Measurements from ENCODE around the gene SPATA45. TPM values are rescaled to one million over a fixed set of nuclear protein-coding genes. Genes with fewer than 3 reads are reported as not detected.
A peak's percentile ranks its signal among the peaks of the same experiment; 100 is the strongest.

SPATA45 gene
- total and polyA plus RNA-seq, 2 experiments from 2014 or later: 2.9 TPM; not detected in 1

GRCh38 chr1:212860713-212861581 lies 13.5 kb upstream of the SPATA45 start:
- Histone ChIP-seq H3K9me3 (ENCODE audit: low read depth) (no peaks in the 10 kb centered on the region), H3K36me3 (no peaks in the 10 kb centered on the region), H3K27me3 (no peaks in the 10 kb centered on the region), H3K27ac (peak overlapping the region; percentile 6), H3K4me1 (ENCODE audit: low read depth) (peaks cover 27% of the 10 kb centered on the region), H3K4me3 (peak overlapping the region; percentile 2)
- DNase-seq (ENCODE audit: low read depth in 1 of 2, low spot score in 1 of 2): peak; percentile 6 to 7
- TF ChIP-seq, protein P1, sequence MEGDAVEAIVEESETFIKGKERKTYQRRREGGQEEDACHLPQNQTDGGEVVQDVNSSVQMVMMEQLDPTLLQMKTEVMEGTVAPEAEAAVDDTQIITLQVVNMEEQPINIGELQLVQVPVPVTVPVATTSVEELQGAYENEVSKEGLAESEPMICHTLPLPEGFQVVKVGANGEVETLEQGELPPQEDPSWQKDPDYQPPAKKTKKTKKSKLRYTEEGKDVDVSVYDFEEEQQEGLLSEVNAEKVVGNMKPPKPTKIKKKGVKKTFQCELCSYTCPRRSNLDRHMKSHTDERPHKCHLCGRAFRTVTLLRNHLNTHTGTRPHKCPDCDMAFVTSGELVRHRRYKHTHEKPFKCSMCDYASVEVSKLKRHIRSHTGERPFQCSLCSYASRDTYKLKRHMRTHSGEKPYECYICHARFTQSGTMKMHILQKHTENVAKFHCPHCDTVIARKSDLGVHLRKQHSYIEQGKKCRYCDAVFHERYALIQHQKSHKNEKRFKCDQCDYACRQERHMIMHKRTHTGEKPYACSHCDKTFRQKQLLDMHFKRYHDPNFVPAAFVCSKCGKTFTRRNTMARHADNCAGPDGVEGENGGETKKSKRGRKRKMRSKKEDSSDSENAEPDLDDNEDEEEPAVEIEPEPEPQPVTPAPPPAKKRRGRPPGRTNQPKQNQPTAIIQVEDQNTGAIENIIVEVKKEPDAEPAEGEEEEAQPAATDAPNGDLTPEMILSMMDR (IDR thresholded peaks at IDR 0.05; ENCODE audit: low read depth, low read length): no peak

DNA sequence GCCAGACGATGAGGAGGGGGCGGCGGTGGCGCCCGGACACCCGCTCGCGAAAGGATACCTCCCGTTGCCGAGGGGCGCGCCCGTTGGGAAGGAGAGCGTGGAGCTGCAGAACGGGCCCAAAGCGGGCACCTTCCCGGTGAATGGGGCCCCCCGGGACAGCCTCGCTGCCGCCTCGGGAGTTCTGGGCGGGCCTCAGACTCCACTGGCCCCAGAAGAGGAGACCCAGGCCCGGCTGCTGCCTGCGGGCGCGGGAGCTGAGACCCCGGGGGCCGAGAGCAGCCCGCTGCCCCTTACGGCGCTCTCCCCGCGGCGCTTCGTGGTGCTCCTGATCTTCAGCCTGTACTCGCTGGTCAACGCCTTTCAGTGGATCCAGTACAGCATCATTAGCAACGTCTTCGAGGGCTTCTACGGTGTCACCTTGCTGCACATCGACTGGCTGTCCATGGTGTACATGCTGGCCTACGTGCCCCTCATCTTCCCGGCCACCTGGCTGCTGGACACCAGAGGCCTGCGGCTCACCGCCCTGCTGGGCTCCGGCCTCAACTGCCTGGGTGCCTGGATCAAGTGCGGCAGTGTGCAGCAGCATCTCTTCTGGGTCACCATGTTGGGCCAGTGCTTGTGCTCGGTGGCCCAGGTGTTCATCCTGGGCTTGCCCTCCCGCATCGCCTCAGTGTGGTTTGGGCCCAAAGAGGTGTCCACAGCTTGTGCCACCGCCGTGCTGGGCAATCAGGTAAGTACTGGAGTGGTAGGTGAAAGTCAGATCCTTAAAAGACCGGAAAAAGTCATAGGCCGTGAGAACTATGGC lies 11.2 kb upstream of the SPATA45 start:
- Histone ChIP-seq H3K36me3 (no peaks in the 10 kb centered on the region), H3K9me3 (ENCODE audit: low read depth) (no peaks in the 10 kb centered on the region), H3K4me3 (peak overlapping the region; percentile 50), H3K27me3 (no peaks in the 10 kb centered on the region), H3K4me1 (ENCODE audit: low read depth) (peaks cover 18% of the 10 kb centered on the region), H3K27ac (peak overlapping the region; percentile 87)
- TF ChIP-seq, protein P1 (IDR thresholded peaks at IDR 0.05; ENCODE audit: low read depth, low read length): no peak
- DNase-seq (ENCODE audit: low read depth in 1 of 2, low spot score in 1 of 2): peak; percentile 38 to 52

GRCh38 chr1:212857992-212858460 lies 10.6 kb upstream of the SPATA45 start, which contains the start of gene FLVCR1:
Gene FLVCR1 (plus strand): TSS chr1:212858275. CDS start chr1:212858453, 178 bp downstream.
- peak within 1 kb of the TSS; percentile 50 for H3K4me3 ChIP-seq
- H3K9me3 ChIP-seq (ENCODE audit: low read depth): no peaks in the 10 kb centered on the region
- TF ChIP-seq, protein P1 (IDR thresholded peaks at IDR 0.05; ENCODE audit: low read depth, low read length): no peak
- DNase-seq (ENCODE audit: low read depth in 1 of 2, low spot score in 1 of 2): peak; percentile 96 to 98
- H3K36me3 ChIP-seq: no peaks in the 10 kb centered on the region
- H3K27me3 ChIP-seq: no peaks in the 10 kb centered on the region
- H3K4me1 ChIP-seq (ENCODE audit: low read depth): peaks cover 18% of the 10 kb centered on the region
- H3K27ac ChIP-seq: peak within 1 kb of the TSS; percentile 87

DNA sequence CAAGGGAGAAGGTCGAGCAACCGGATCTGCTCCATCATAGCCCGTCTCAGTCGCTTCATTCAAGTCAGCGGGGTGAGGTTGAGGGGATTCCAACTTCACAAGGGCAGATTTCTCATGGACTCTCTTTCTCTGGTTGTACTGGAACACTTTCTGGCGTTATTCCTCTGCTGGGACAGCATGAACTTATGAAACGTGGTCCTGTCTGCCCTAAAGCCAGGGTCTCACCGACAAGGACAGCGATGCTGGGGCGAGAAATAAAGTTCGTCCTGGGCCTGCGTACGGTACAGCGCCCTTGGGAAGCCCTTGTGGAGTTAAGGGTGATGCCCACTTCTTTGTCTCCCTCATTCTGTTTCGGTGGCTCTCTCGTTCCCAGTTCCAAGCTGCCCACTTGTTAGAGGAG lies 9.3 kb upstream of the SPATA45 start:
- H3K4me1 ChIP-seq (ENCODE audit: low read depth): peaks cover 18% of the 10 kb centered on the region
- no peaks in the 10 kb centered on the region for H3K9me3 ChIP-seq (ENCODE audit: low read depth)
- H3K36me3 ChIP-seq: no peaks in the 10 kb centered on the region
- TF ChIP-seq, protein P1 (IDR thresholded peaks at IDR 0.05; ENCODE audit: low read depth, low read length): no peak
- H3K27me3 ChIP-seq: no peaks in the 10 kb centered on the region
- no peak overlapping the region for H3K4me3 ChIP-seq
- DNase-seq (ENCODE audit: low read depth in 1 of 2, low spot score in 1 of 2): no peak
- peak overlapping the region; percentile 87 for H3K27ac ChIP-seq

GRCh38 chr1:212853658-212854057 lies 6.2 kb upstream of the SPATA45 start:
- Histone ChIP-seq H3K36me3 (no peaks in the 10 kb centered on the region), H3K27ac (no peak overlapping the region), H3K27me3 (no peaks in the 10 kb centered on the region), H3K9me3 (ENCODE audit: low read depth) (no peaks in the 10 kb centered on the region), H3K4me1 (ENCODE audit: low read depth) (peaks cover 3% of the 10 kb centered on the region), H3K4me3 (no peak overlapping the region)
- TF ChIP-seq, protein P1 (IDR thresholded peaks at IDR 0.05; ENCODE audit: low read depth, low read length): no peak
- no peak for DNase-seq (ENCODE audit: low read depth in 1 of 2, low spot score in 1 of 2)

Data from cardiac muscle cell (in vitro differentiated cells and primary cell).